ENCODE data around the gene ITGA6.

DNA sequence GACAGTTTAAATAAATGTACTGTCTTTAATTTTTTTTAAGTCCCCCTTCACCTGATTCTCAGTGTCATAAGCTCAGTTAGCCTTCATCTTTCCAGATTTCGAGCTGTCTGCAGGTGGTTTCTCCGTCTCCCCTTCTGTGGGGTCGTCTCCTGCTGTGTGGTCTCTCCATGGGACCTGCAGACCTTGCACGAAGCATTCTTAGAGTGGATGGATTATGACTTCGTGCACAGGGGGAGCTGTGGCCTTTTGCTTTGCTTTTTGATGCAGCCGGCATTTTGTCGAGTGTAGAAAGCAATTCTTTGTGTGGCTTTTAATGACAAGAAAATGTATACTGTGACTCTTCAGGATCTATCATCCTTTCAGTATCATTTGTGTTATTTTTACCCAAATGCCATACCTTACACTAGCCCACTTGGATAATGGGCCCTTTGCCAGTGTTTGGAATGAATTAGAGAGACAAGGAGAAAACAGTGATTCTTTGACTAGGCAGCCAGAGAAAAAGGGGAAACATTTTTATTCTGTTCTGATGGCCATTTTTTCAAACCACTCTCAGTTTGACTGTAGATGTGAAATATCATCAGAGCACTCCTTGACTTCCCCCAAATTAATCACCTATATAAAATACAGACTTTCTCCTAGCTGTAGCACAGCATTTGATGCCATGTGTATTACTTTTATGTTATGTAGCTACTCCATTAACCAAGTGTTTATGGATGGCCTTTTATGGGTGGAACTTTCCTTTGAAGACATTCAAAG is 54.3 kb downstream of the ITGA6 start:
- TF ChIP-seq, protein P1, sequence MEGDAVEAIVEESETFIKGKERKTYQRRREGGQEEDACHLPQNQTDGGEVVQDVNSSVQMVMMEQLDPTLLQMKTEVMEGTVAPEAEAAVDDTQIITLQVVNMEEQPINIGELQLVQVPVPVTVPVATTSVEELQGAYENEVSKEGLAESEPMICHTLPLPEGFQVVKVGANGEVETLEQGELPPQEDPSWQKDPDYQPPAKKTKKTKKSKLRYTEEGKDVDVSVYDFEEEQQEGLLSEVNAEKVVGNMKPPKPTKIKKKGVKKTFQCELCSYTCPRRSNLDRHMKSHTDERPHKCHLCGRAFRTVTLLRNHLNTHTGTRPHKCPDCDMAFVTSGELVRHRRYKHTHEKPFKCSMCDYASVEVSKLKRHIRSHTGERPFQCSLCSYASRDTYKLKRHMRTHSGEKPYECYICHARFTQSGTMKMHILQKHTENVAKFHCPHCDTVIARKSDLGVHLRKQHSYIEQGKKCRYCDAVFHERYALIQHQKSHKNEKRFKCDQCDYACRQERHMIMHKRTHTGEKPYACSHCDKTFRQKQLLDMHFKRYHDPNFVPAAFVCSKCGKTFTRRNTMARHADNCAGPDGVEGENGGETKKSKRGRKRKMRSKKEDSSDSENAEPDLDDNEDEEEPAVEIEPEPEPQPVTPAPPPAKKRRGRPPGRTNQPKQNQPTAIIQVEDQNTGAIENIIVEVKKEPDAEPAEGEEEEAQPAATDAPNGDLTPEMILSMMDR (IDR thresholded peaks at IDR 0.05 in 4 of 5, conservative IDR thresholded peaks at IDR 0.05 in 1 of 5) = no peak
- no peak for TF ChIP-seq POLR2A (IDR thresholded peaks at IDR 0.05)

Measured in gastrocnemius medialis (tissue), 4 donors.